ENCODE measurements around the gene SPSB4. TPM values are rescaled to one million over a fixed set of nuclear protein-coding genes. Genes with fewer than 3 reads are reported as not detected.

Gene SPSB4
- polyA plus RNA-seq, 4 donors = 0.27 to 0.56 TPM; not detected in 2

DNA sequence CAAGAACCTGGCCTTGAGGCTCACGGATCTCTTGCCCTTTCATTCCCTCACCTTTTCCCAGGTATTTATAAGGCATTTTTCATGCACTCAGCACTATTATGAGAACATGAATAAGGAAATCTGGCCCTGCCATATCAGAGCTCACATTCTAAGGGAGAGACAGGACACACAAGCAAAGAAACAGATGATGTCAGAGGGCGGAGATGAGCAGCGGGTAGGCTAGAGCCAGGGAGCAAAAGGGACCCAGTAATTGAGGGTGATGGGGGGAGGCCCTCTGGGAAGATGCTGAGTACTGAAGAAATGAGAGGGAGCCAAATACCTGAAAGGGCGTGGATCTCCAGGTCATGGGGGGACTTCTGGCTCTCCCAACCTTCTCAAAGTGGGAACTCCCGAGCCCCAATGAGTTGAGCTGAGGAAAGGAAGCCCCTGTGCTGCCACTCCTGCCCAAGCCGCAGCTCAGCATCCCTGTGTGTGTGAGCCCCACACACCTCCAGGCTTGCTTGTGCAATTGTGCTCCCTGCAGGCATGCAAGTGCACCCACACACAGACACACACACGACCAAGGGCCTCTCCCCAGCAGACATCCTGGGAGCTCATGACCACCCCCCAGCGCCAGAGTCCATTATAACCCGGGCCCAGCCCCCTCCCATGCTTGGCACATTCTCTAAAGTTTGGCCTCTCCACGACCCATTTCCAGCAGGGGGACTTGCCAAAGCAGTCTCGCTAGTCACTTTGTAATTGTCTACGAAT lies 99.1 kb downstream of the SPSB4 start:
- FAIRE-seq = no peak
- Histone ChIP-seq H3K9me3 (ENCODE audit: control insufficient read depth in 2 of 2, insufficient read depth in 1 of 2, low read depth in 1 of 2, low read length in 1 of 2) (no peaks in the 10 kb centered on the region), H3K4me1 (ENCODE audit: control insufficient read depth in 3 of 3, insufficient read depth in 2 of 3, low read depth in 1 of 3, low read length in 2 of 3) (no peaks in the 10 kb centered on the region), H3K4me3 (ENCODE audit: low read depth in 1 of 3, low read length in 3 of 3) (no peak overlapping the region), H3K27me3 (ENCODE audit: control insufficient read depth in 3 of 3, insufficient read depth in 3 of 3, low read length in 3 of 3) (no peaks in the 10 kb centered on the region), H3K27ac (ENCODE audit: low read depth in 1 of 3, low read length in 2 of 3) (no peak overlapping the region), H3K36me3 (ENCODE audit: control insufficient read depth in 3 of 3, insufficient read depth in 2 of 3, low read depth in 1 of 3, low read length in 3 of 3) (no peaks in the 10 kb centered on the region)
- no peak for DNase-seq
- 71 to 79% (median 79%) methylated on average over 12 of the region's 12 CpGs for WGBS, 3 donors

GRCh38 chr3:141150931-141151330 lies 99.8 kb downstream of the SPSB4 start:
- WGBS, 3 donors = 91 to 94% (median 91%) methylated on average over 2 of the region's 2 CpGs
- no peaks in the 10 kb centered on the region for H3K4me1 ChIP-seq (ENCODE audit: control insufficient read depth in 3 of 3, insufficient read depth in 2 of 3, low read depth in 1 of 3, low read length in 2 of 3)

DNA sequence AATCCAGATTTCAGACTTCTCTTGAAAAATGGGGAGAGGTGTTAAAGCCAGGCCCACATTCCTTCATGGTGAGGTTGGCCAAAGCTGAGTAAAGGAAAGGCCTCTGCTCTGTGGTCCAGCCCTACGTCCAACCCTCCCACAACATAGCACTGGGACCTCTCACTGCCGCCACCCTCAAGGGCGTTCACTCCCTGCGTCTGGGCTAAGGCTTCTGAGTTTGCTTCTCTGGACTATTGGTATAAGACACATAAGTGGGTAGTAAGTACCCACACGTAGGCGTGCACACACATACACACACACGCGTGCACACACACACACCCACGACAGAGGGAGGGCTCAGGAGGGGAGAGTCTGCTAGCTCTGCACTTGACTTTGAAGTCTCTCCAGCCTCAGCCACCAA lies 100.3 kb downstream of the SPSB4 start:
- DNase-seq (no peak), FAIRE-seq (no peak)
- WGBS, 3 donors = 90 to 95% (median 92%) methylated on average over 9 of the region's 9 CpGs

More at GRCh38 chr3:141150931-141151330, 99.8 kb downstream of the SPSB4 start:
- no peak overlapping the region for H3K4me3 ChIP-seq (ENCODE audit: low read depth in 1 of 3, low read length in 3 of 3)
- no peaks in the 10 kb centered on the region for H3K9me3 ChIP-seq (ENCODE audit: control insufficient read depth in 2 of 2, insufficient read depth in 1 of 2, low read depth in 1 of 2, low read length in 1 of 2)
- no peak for DNase-seq
- H3K36me3 ChIP-seq (ENCODE audit: control insufficient read depth in 3 of 3, insufficient read depth in 2 of 3, low read depth in 1 of 3, low read length in 3 of 3) = no peaks in the 10 kb centered on the region
- FAIRE-seq = no peak
- H3K27me3 ChIP-seq (ENCODE audit: control insufficient read depth in 3 of 3, insufficient read depth in 3 of 3, low read length in 3 of 3) = no peaks in the 10 kb centered on the region
- H3K27ac ChIP-seq (ENCODE audit: low read depth in 1 of 3, low read length in 2 of 3) = no peak overlapping the region

GRCh38 chr3:141152130-141152529 lies 101.0 kb downstream of the SPSB4 start:
- Histone ChIP-seq H3K4me3 (ENCODE audit: low read depth in 1 of 3, low read length in 3 of 3) (no peak overlapping the region), H3K36me3 (ENCODE audit: control insufficient read depth in 3 of 3, insufficient read depth in 2 of 3, low read depth in 1 of 3, low read length in 3 of 3) (no peaks in the 10 kb centered on the region), H3K27ac (ENCODE audit: low read depth in 1 of 3, low read length in 2 of 3) (no peak overlapping the region), H3K9me3 (ENCODE audit: control insufficient read depth in 2 of 2, insufficient read depth in 1 of 2, low read depth in 1 of 2, low read length in 1 of 2) (no peaks in the 10 kb centered on the region), H3K4me1 (ENCODE audit: control insufficient read depth in 3 of 3, insufficient read depth in 2 of 3, low read depth in 1 of 3, low read length in 2 of 3) (no peaks in the 10 kb centered on the region), H3K27me3 (ENCODE audit: control insufficient read depth in 3 of 3, insufficient read depth in 3 of 3, low read length in 3 of 3) (no peaks in the 10 kb centered on the region)
- DNase-seq = no peak
- no peak for FAIRE-seq
- 86 to 92% (median 88%) methylated on average over 9 of the region's 9 CpGs for WGBS, 3 donors

More for the DNA sequence above, 100.3 kb downstream of the SPSB4 start:
- H3K4me1 ChIP-seq (ENCODE audit: control insufficient read depth in 3 of 3, insufficient read depth in 2 of 3, low read depth in 1 of 3, low read length in 2 of 3) = no peaks in the 10 kb centered on the region
- no peak overlapping the region for H3K4me3 ChIP-seq (ENCODE audit: low read depth in 1 of 3, low read length in 3 of 3)
- H3K27ac ChIP-seq (ENCODE audit: low read depth in 1 of 3, low read length in 2 of 3) = no peak overlapping the region
- H3K36me3 ChIP-seq (ENCODE audit: control insufficient read depth in 3 of 3, insufficient read depth in 2 of 3, low read depth in 1 of 3, low read length in 3 of 3) = no peaks in the 10 kb centered on the region
- no peaks in the 10 kb centered on the region for H3K9me3 ChIP-seq (ENCODE audit: control insufficient read depth in 2 of 2, insufficient read depth in 1 of 2, low read depth in 1 of 2, low read length in 1 of 2)
- H3K27me3 ChIP-seq (ENCODE audit: control insufficient read depth in 3 of 3, insufficient read depth in 3 of 3, low read length in 3 of 3) = no peaks in the 10 kb centered on the region

- DNase-seq (no peak), FAIRE-seq (no peak)
- Histone ChIP-seq H3K27ac (ENCODE audit: low read depth in 1 of 3, low read length in 2 of 3) (no peak overlapping the region), H3K4me3 (ENCODE audit: low read depth in 1 of 3, low read length in 3 of 3) (no peak overlapping the region), H3K4me1 (ENCODE audit: control insufficient read depth in 3 of 3, insufficient read depth in 2 of 3, low read depth in 1 of 3, low read length in 2 of 3) (no peaks in the 10 kb centered on the region), H3K36me3 (ENCODE audit: control insufficient read depth in 3 of 3, insufficient read depth in 2 of 3, low read depth in 1 of 3, low read length in 3 of 3) (no peaks in the 10 kb centered on the region), H3K9me3 (ENCODE audit: control insufficient read depth in 2 of 2, insufficient read depth in 1 of 2, low read depth in 1 of 2, low read length in 1 of 2) (no peaks in the 10 kb centered on the region), H3K27me3 (ENCODE audit: control insufficient read depth in 3 of 3, insufficient read depth in 3 of 3, low read length in 3 of 3) (no peaks in the 10 kb centered on the region)
- WGBS, 3 donors = 70 to 80% (median 71%) methylated on average over 7 of the region's 7 CpGs
Observed at GRCh38 chr3:141152801-141153678, 101.9 kb downstream of the SPSB4 start.

DNA sequence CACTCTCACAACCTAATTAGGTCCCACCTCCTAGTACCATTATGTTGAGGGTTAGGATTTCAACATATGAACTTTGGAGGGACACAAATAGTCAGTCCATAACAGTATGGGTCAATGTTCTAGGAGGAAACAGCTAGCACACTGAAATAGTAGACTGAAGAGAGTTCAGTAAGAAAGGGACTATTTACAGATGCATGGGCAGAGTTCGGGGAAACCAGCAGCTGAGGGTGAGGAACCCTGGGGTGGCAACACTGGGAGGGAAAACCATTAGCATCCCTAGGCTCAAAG lies 102.5 kb downstream of the SPSB4 start:
- WGBS, 3 donors = 65 to 84% (median 75%) methylated on average over 1 of the region's 1 CpG
- Histone ChIP-seq H3K27me3 (ENCODE audit: control insufficient read depth in 3 of 3, insufficient read depth in 3 of 3, low read length in 3 of 3) (no peaks in the 10 kb centered on the region), H3K27ac (ENCODE audit: low read depth in 1 of 3, low read length in 2 of 3) (no peak overlapping the region), H3K4me1 (ENCODE audit: control insufficient read depth in 3 of 3, insufficient read depth in 2 of 3, low read depth in 1 of 3, low read length in 2 of 3) (no peaks in the 10 kb centered on the region), H3K36me3 (ENCODE audit: control insufficient read depth in 3 of 3, insufficient read depth in 2 of 3, low read depth in 1 of 3, low read length in 3 of 3) (no peaks in the 10 kb centered on the region), H3K4me3 (ENCODE audit: low read depth in 1 of 3, low read length in 3 of 3) (no peak overlapping the region), H3K9me3 (ENCODE audit: control insufficient read depth in 2 of 2, insufficient read depth in 1 of 2, low read depth in 1 of 2, low read length in 1 of 2) (no peaks in the 10 kb centered on the region)
- DNase-seq (no peak), FAIRE-seq (no peak)

- peaks cover 0 to 3% of the 10 kb centered on the region in 2 donors for H3K9me3 ChIP-seq (ENCODE audit: control insufficient read depth in 2 of 2, insufficient read depth in 1 of 2, low read depth in 1 of 2, low read length in 1 of 2)
- H3K4me1 ChIP-seq (ENCODE audit: control insufficient read depth in 3 of 3, insufficient read depth in 2 of 3, low read depth in 1 of 3, low read length in 2 of 3) = no peaks in the 10 kb centered on the region
- WGBS, 3 donors = 72 to 78% (median 76%) methylated on average over 5 of the region's 5 CpGs
- H3K4me3 ChIP-seq (ENCODE audit: low read depth in 1 of 3, low read length in 3 of 3) = no peak overlapping the region
- H3K36me3 ChIP-seq (ENCODE audit: control insufficient read depth in 3 of 3, insufficient read depth in 2 of 3, low read depth in 1 of 3, low read length in 3 of 3) = no peaks in the 10 kb centered on the region
- FAIRE-seq (no peak), DNase-seq (no peak)
- H3K27ac ChIP-seq (ENCODE audit: low read depth in 1 of 3, low read length in 2 of 3) = no peak overlapping the region
- no peaks in the 10 kb centered on the region for H3K27me3 ChIP-seq (ENCODE audit: control insufficient read depth in 3 of 3, insufficient read depth in 3 of 3, low read length in 3 of 3)
Observed at GRCh38 chr3:141164852-141165251, 113.7 kb downstream of the SPSB4 start.

DNA sequence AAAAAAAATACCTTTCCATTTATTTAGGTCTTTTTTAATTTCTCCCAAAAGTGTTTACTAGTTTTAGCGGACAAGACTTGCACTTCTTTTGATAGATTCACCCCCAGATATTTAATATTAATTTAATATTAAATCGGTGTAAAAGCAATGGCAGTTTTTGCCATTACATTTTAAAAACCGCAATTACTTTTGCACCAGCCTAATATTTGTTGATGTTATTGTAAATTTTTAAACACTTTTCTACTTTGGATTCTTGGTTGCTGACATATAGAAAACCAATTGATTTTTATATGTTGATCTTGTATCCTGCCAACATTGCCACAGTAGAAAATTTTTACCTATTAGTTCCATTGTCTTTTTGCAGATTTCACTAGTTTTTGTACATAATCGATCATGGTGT lies 116.5 kb downstream of the SPSB4 start:
- Histone ChIP-seq H3K27ac (ENCODE audit: low read depth in 1 of 3, low read length in 2 of 3) (no peak overlapping the region), H3K27me3 (ENCODE audit: control insufficient read depth in 3 of 3, insufficient read depth in 3 of 3, low read length in 3 of 3) (no peaks in the 10 kb centered on the region), H3K9me3 (ENCODE audit: control insufficient read depth in 2 of 2, insufficient read depth in 1 of 2, low read depth in 1 of 2, low read length in 1 of 2) (no peaks in the 10 kb centered on the region), H3K4me1 (ENCODE audit: control insufficient read depth in 3 of 3, insufficient read depth in 2 of 3, low read depth in 1 of 3, low read length in 2 of 3) (no peaks in the 10 kb centered on the region), H3K36me3 (ENCODE audit: control insufficient read depth in 3 of 3, insufficient read depth in 2 of 3, low read depth in 1 of 3, low read length in 3 of 3) (no peaks in the 10 kb centered on the region), H3K4me3 (ENCODE audit: low read depth in 1 of 3, low read length in 3 of 3) (no peak overlapping the region)
- FAIRE-seq = no peak
- 88 to 93% (median 90%) methylated on average over 4 of the region's 4 CpGs for WGBS, 3 donors
- DNase-seq = no peak

All from small intestine (tissue), 7 donors.